HS-27A (cell line): ENCODE data around the gene VSIG10L.

ENCODE experiments used
- DNase-seq: peaks from one replicate; pipeline ENCODE4 v3.0.0-alpha.2; 2012; ENCODE audit warnings: low read depth, missing footprints

VSIG10L gene

GRCh38 chr19:51317968-51318367, 24.0 kb downstream of the VSIG10L start:
- DNase-seq: no peak

- no peak for DNase-seq
These were observed 24.6 kb downstream of the VSIG10L start for GRCh38 chr19:51317376-51317775.

- DNase-seq: no peak
These were observed 25.3 kb downstream of the VSIG10L start for GRCh38 chr19:51316688-51317087.

GRCh38 chr19:51311351-51312257, 30.3 kb downstream of the VSIG10L start, which contains the start of gene IGLON5:
TSS of gene IGLON5 (plus strand) at chr19:51311644. CDS start at chr19:51311848, 204 bp downstream.
- DNase-seq: no peak

- DNase-seq: no peak
These were observed 36.5 kb downstream of the VSIG10L start for GRCh38 chr19:51305479-51305878.

GRCh38 chr19:51301266-51301665, 40.7 kb downstream of the VSIG10L start:
- no peak for DNase-seq

- DNase-seq: no peak
These were observed 44.5 kb downstream of the VSIG10L start for GRCh38 chr19:51297406-51297805.

GRCh38 chr19:51296336-51297093, 45.4 kb downstream of the VSIG10L start:
- no peak for DNase-seq

GRCh38 chr19:51295382-51296126, 46.4 kb downstream of the VSIG10L start:
- no peak for DNase-seq

- DNase-seq: no peak
These were observed 47.0 kb downstream of the VSIG10L start for GRCh38 chr19:51294977-51295375.

- no peak for DNase-seq
These were observed 47.5 kb downstream of the VSIG10L start for GRCh38 chr19:51294211-51294976.

- DNase-seq: no peak
These were observed 48.2 kb downstream of the VSIG10L start for GRCh38 chr19:51293571-51294210.

GRCh38 chr19:51292971-51293370, 49.0 kb downstream of the VSIG10L start:
- DNase-seq: no peak

- no peak for DNase-seq
These were observed 52.3 kb downstream of the VSIG10L start for GRCh38 chr19:51289635-51290034.

- DNase-seq: no peak
These were observed 56.3 kb downstream of the VSIG10L start for GRCh38 chr19:51285682-51286081.

GRCh38 chr19:51282335-51282734, 59.6 kb downstream of the VSIG10L start:
- no peak for DNase-seq
